Measurements from ENCODE around the gene PCBP3.
"Not testable (repeated sequence)": the region's sequence is repeated elsewhere in the genome, so short reads cannot be mapped to it uniquely, and the experiment has no call there.

Gene PCBP3

GRCh38 chr21:45831991-45832740 lies 188.6 kb downstream of the PCBP3 start:
- DNase-seq: no peak

- DNase-seq: not testable (repeated sequence)
These were observed 189.3 kb downstream of the PCBP3 start for GRCh38 chr21:45832741-45833235.

GRCh38 chr21:45833414-45833813 lies 189.9 kb downstream of the PCBP3 start:
- no peak for DNase-seq

- DNase-seq: no peak
These were observed 190.6 kb downstream of the PCBP3 start for GRCh38 chr21:45834026-45834715.

- no peak for DNase-seq
These were observed 191.3 kb downstream of the PCBP3 start for GRCh38 chr21:45834821-45835293.

- DNase-seq: no peak
These were observed 192.1 kb downstream of the PCBP3 start for GRCh38 chr21:45835301-45836267.

GRCh38 chr21:45836268-45836655 lies 192.7 kb downstream of the PCBP3 start:
- DNase-seq: no peak

GRCh38 chr21:45836694-45837670 lies 193.5 kb downstream of the PCBP3 start:
- no peak for DNase-seq

GRCh38 chr21:45837936-45838335 lies 194.4 kb downstream of the PCBP3 start:
- no peak for DNase-seq

GRCh38 chr21:45838634-45839033 lies 195.1 kb downstream of the PCBP3 start:
- no peak for DNase-seq

- DNase-seq: no peak
These were observed 195.7 kb downstream of the PCBP3 start for GRCh38 chr21:45839274-45839673.

- DNase-seq: no peak
These were observed 197.5 kb downstream of the PCBP3 start for GRCh38 chr21:45841033-45841432.

- DNase-seq: no peak
These were observed 199.9 kb downstream of the PCBP3 start for GRCh38 chr21:45843426-45843825.

- no peak for DNase-seq
These were observed 200.7 kb downstream of the PCBP3 start for GRCh38 chr21:45844181-45844580.

GRCh38 chr21:45845063-45845769 lies 201.7 kb downstream of the PCBP3 start:
- no peak for DNase-seq

- no peak for DNase-seq
These were observed 202.2 kb downstream of the PCBP3 start for GRCh38 chr21:45845770-45846090.

- DNase-seq: no peak
These were observed 203.0 kb downstream of the PCBP3 start for GRCh38 chr21:45846373-45847160.

GRCh38 chr21:45847870-45848269 lies 204.3 kb downstream of the PCBP3 start:
- DNase-seq: no peak

GRCh38 chr21:45848331-45848730 lies 204.8 kb downstream of the PCBP3 start:
- DNase-seq: no peak

- DNase-seq: no peak
These were observed 205.3 kb downstream of the PCBP3 start for GRCh38 chr21:45848805-45849204.

Measured in NCI-H774 (cell line).